Measurements from ENCODE around the gene ETF1.

The ETF1 gene

GRCh38 chr5:138503487-138504270, 39.4 kb downstream of the ETF1 start:
- no peaks in the 10 kb centered on the region for H3K27me3 ChIP-seq (ENCODE audit: insufficient read depth, low read length)
- H3K9ac ChIP-seq (ENCODE audit: low read depth, low read length): no peak overlapping the region
- H3K36me3 ChIP-seq (ENCODE audit: insufficient read depth, low read length): peaks cover 30% of the 10 kb centered on the region
- H3K27ac ChIP-seq (ENCODE audit: low read depth, low read length): no peak overlapping the region
- no peak overlapping the region for H3K4me3 ChIP-seq (ENCODE audit: low read length)
- H3K4me1 ChIP-seq (ENCODE audit: insufficient read depth, low read length): no peaks in the 10 kb centered on the region
- H3K9me3 ChIP-seq (ENCODE audit: insufficient read depth, low read depth, low read length): no peaks in the 10 kb centered on the region
- WGBS: 55% methylated on average over 6 of the region's 6 CpGs

GRCh38 chr5:138502521-138502920, 40.5 kb downstream of the ETF1 start:
- no peaks in the 10 kb centered on the region for H3K4me1 ChIP-seq (ENCODE audit: insufficient read depth, low read length)
- H3K27ac ChIP-seq (ENCODE audit: low read depth, low read length): no peak overlapping the region
- no peaks in the 10 kb centered on the region for H3K9me3 ChIP-seq (ENCODE audit: insufficient read depth, low read depth, low read length)
- H3K27me3 ChIP-seq (ENCODE audit: insufficient read depth, low read length): no peaks in the 10 kb centered on the region
- H3K9ac ChIP-seq (ENCODE audit: low read depth, low read length): no peak overlapping the region
- no peak overlapping the region for H3K4me3 ChIP-seq (ENCODE audit: low read length)
- H3K36me3 ChIP-seq (ENCODE audit: insufficient read depth, low read length): peaks cover 19% of the 10 kb centered on the region
- 95% methylated on average over 11 of the region's 11 CpGs for WGBS

GRCh38 chr5:138502121-138502520, 40.9 kb downstream of the ETF1 start:
- Histone ChIP-seq H3K9ac (ENCODE audit: low read depth, low read length) (no peak overlapping the region), H3K36me3 (ENCODE audit: insufficient read depth, low read length) (peaks cover 15% of the 10 kb centered on the region), H3K4me3 (ENCODE audit: low read length) (no peak overlapping the region), H3K4me1 (ENCODE audit: insufficient read depth, low read length) (no peaks in the 10 kb centered on the region), H3K27me3 (ENCODE audit: insufficient read depth, low read length) (no peaks in the 10 kb centered on the region), H3K9me3 (ENCODE audit: insufficient read depth, low read depth, low read length) (no peaks in the 10 kb centered on the region), H3K27ac (ENCODE audit: low read depth, low read length) (no peak overlapping the region)
- 92% methylated on average over 4 of the region's 4 CpGs for WGBS

GRCh38 chr5:138498376-138498775, 44.7 kb downstream of the ETF1 start:
- Histone ChIP-seq H3K4me1 (ENCODE audit: insufficient read depth, low read length) (peaks cover 5% of the 10 kb centered on the region; the same call in 1 of the 2 replicates), H3K36me3 (ENCODE audit: insufficient read depth, low read length) (no peaks in the 10 kb centered on the region), H3K9ac (ENCODE audit: low read depth, low read length) (no peak overlapping the region), H3K27me3 (ENCODE audit: insufficient read depth, low read length) (no peaks in the 10 kb centered on the region), H3K27ac (ENCODE audit: low read depth, low read length) (no peak overlapping the region), H3K9me3 (ENCODE audit: insufficient read depth, low read depth, low read length) (no peaks in the 10 kb centered on the region), H3K4me3 (ENCODE audit: low read length) (no peak overlapping the region)
- WGBS: 92% methylated on average over 4 of the region's 4 CpGs

- Histone ChIP-seq H3K27ac (ENCODE audit: low read depth, low read length) (no peak overlapping the region), H3K36me3 (ENCODE audit: insufficient read depth, low read length) (no peaks in the 10 kb centered on the region), H3K4me1 (ENCODE audit: insufficient read depth, low read length) (peaks cover 14% of the 10 kb centered on the region), H3K4me3 (ENCODE audit: low read length) (no peak overlapping the region), H3K9me3 (ENCODE audit: insufficient read depth, low read depth, low read length) (no peaks in the 10 kb centered on the region), H3K27me3 (ENCODE audit: insufficient read depth, low read length) (peaks cover 22% of the 10 kb centered on the region), H3K9ac (ENCODE audit: low read depth, low read length) (no peak overlapping the region)
- 91% methylated on average over 6 of the region's 7 CpGs for WGBS
These were observed 47.7 kb downstream of the ETF1 start for GRCh38 chr5:138495351-138495750.

GRCh38 chr5:138492560-138493045, 50.4 kb downstream of the ETF1 start:
- H3K4me3 ChIP-seq (ENCODE audit: low read length): peak overlapping the region; percentile 68

GRCh38 chr5:138491669-138492559, 51.1 kb downstream of the ETF1 start:
- Histone ChIP-seq H3K27me3 (ENCODE audit: insufficient read depth, low read length) (peaks cover 40% of the 10 kb centered on the region), H3K9ac (ENCODE audit: low read depth, low read length) (peak overlapping the region; percentile 79)
- WGBS: 3% methylated on average over 93 of the region's 93 CpGs

More at GRCh38 chr5:138492560-138493045, 50.4 kb downstream of the ETF1 start:
- H3K9ac ChIP-seq (ENCODE audit: low read depth, low read length): peak overlapping the region; percentile 79
- no peaks in the 10 kb centered on the region for H3K36me3 ChIP-seq (ENCODE audit: insufficient read depth, low read length)
- H3K9me3 ChIP-seq (ENCODE audit: insufficient read depth, low read depth, low read length): no peaks in the 10 kb centered on the region
- H3K27ac ChIP-seq (ENCODE audit: low read depth, low read length): peak overlapping the region; percentile 52; the same call in 1 of the 2 replicates
- H3K4me1 ChIP-seq (ENCODE audit: insufficient read depth, low read length): peaks cover 14% of the 10 kb centered on the region
- H3K27me3 ChIP-seq (ENCODE audit: insufficient read depth, low read length): peaks cover 40% of the 10 kb centered on the region
- WGBS: 36% methylated on average over 10 of the region's 10 CpGs

GRCh38 chr5:138491284-138491648, 51.8 kb downstream of the ETF1 start:
- 58% methylated on average over 11 of the region's 11 CpGs for WGBS
- Histone ChIP-seq H3K4me1 (ENCODE audit: insufficient read depth, low read length) (peaks cover 22% of the 10 kb centered on the region), H3K27ac (ENCODE audit: low read depth, low read length) (peak overlapping the region; percentile 62; the same call in 1 of the 2 replicates), H3K4me3 (ENCODE audit: low read length) (peak overlapping the region; percentile 68), H3K36me3 (ENCODE audit: insufficient read depth, low read length) (no peaks in the 10 kb centered on the region), H3K9me3 (ENCODE audit: insufficient read depth, low read depth, low read length) (no peaks in the 10 kb centered on the region), H3K27me3 (ENCODE audit: insufficient read depth, low read length) (peaks cover 40% of the 10 kb centered on the region), H3K9ac (ENCODE audit: low read depth, low read length) (peak overlapping the region; percentile 79)

More at GRCh38 chr5:138491669-138492559, 51.1 kb downstream of the ETF1 start:
- Histone ChIP-seq H3K4me1 (ENCODE audit: insufficient read depth, low read length) (peaks cover 16% of the 10 kb centered on the region), H3K27ac (ENCODE audit: low read depth, low read length) (peak overlapping the region; percentile 62; the same call in 1 of the 2 replicates), H3K36me3 (ENCODE audit: insufficient read depth, low read length) (no peaks in the 10 kb centered on the region), H3K4me3 (ENCODE audit: low read length) (peak overlapping the region; percentile 68), H3K9me3 (ENCODE audit: insufficient read depth, low read depth, low read length) (no peaks in the 10 kb centered on the region)

GRCh38 chr5:138490648-138491283, 52.3 kb downstream of the ETF1 start:
- Histone ChIP-seq H3K27me3 (ENCODE audit: insufficient read depth, low read length) (peaks cover 40% of the 10 kb centered on the region), H3K4me1 (ENCODE audit: insufficient read depth, low read length) (peaks cover 22% of the 10 kb centered on the region), H3K36me3 (ENCODE audit: insufficient read depth, low read length) (no peaks in the 10 kb centered on the region), H3K9me3 (ENCODE audit: insufficient read depth, low read depth, low read length) (no peaks in the 10 kb centered on the region), H3K9ac (ENCODE audit: low read depth, low read length) (no peak overlapping the region), H3K27ac (ENCODE audit: low read depth, low read length) (no peak overlapping the region), H3K4me3 (ENCODE audit: low read length) (peak overlapping the region; percentile 68; the same call in 1 of the 2 replicates)
- 88% methylated on average over 12 of the region's 12 CpGs for WGBS

- H3K9ac ChIP-seq (ENCODE audit: low read depth, low read length): no peak overlapping the region
- WGBS: 79% methylated on average over 5 of the region's 5 CpGs
- no peaks in the 10 kb centered on the region for H3K36me3 ChIP-seq (ENCODE audit: insufficient read depth, low read length)
- H3K27me3 ChIP-seq (ENCODE audit: insufficient read depth, low read length): peaks cover 40% of the 10 kb centered on the region
- H3K9me3 ChIP-seq (ENCODE audit: insufficient read depth, low read depth, low read length): no peaks in the 10 kb centered on the region
- peaks cover 22% of the 10 kb centered on the region for H3K4me1 ChIP-seq (ENCODE audit: insufficient read depth, low read length)
- H3K27ac ChIP-seq (ENCODE audit: low read depth, low read length): no peak overlapping the region
- no peak overlapping the region for H3K4me3 ChIP-seq (ENCODE audit: low read length)
These were observed 53.4 kb downstream of the ETF1 start for GRCh38 chr5:138489683-138490061.

Measured in HUES64 (cell line).